Ovary (tissue), 9 donors: ENCODE data around the gene RNF123. TPM values are rescaled to one million over a fixed set of nuclear protein-coding genes. Genes with fewer than 3 reads are reported as not detected.
"Not testable (repeated sequence)": the region's sequence is repeated elsewhere in the genome, so short reads cannot be mapped to it uniquely, and the experiment has no call there.

Experiments
- DNase-seq, 5 donors: peaks; one replicate each; pipeline ENCODE4 v3.0.0-alpha.2; 2019 to 2020
- H3K27ac ChIP-seq, 2 donors: fragments of 200-600 bp; one replicate each; pipeline versions ENCODE4 v1.5.1 to v1.8.0; 2019 to 2022
- H3K27me3 ChIP-seq: fragments of 200-600 bp; one replicate; pipeline ENCODE4 v1.8.0; 2022
- H3K36me3 ChIP-seq: fragments of 200-600 bp; sonication (generic); one replicate; pipeline ENCODE4 v1.5.1; 2019
- H3K4me1 ChIP-seq: one replicate; pipeline ENCODE4 v1.8.1; 2013; ENCODE audit warnings: mild to moderate bottlenecking, moderate library complexity; ENCODE audit not compliant: insufficient read depth
- H3K4me3 ChIP-seq: fragments of 200-600 bp; sonication (generic); one replicate; pipeline ENCODE4 v1.5.1; 2017
- H3K9me3 ChIP-seq, 2 donors: fragments of 200-600 bp in 1 of 2; sonication (generic) in 1 of 2; one replicate each; pipeline versions ENCODE4 v1.5.1 to v1.8.1; 2013 to 2019; ENCODE audit warnings: mild to moderate bottlenecking in 1 of 2, moderate library complexity in 1 of 2
- EP300 ChIP-seq: sonication (generic); formaldehyde crosslinking; IDR thresholded peaks from one replicate; pipeline ENCODE4 v1.6.1; 2017; ENCODE audit warnings: antibody characterized with exemption
- POLR2A ChIP-seq: fragments of 450-650 bp; IDR thresholded peaks from one replicate; pipeline ENCODE4 v1.6.1; 2017; ENCODE audit warnings: antibody characterized with exemption, mild to moderate bottlenecking, moderate library complexity
- WGBS, 3 donors: extraction: QIAGEN DNeasy Blood & Tissue Kit in 1 of 3; methylation state at CpG; one replicate each; pipeline versions ENCODE4 v1.1.5 to v1.1.7; 2013 to 2017; 5-methylcytosine and 5-hydroxymethylcytosine counted together
- intact Hi-C, 4 donors: fragments of 100-400 bp; cut with DNase I; formaldehyde crosslinking; loops; one replicate each; pipeline versions ENCODE4 v1.11.0 to v1.15.1; 2022 to 2023
- polyA plus RNA-seq, 2 donors: library from polyadenylated mRNA; stranded (reverse); fragments of 200-250 nt in 1 of 2; fragments of 350-450 nt in 1 of 2; fragmentation: Illumina TruSeq in 1 of 2; extraction: RNeasy Lipid Tissue Mini Kit (QIAGEN cat#74804) in 1 of 2; gene quantifications; one replicate each; pipeline ENCODE4 v1.2.3, GENCODE V29; 2013 to 2014
- total RNA-seq, 7 donors: library from RNA; depleted of rRNA in 2 of 7; stranded (reverse); fragments of >200 nt in 2 of 7; fragmentation: NEBNext Ultra II Directional in 3 of 7; extraction: Animal tissue kit (Norgen Biotek cat#: 25700) in 3 of 7; gene quantifications; one replicate each; pipeline versions ENCODE4 v1.1.0 to v1.2.4, GENCODE V29; 2016 to 2023
- TF ChIP-seq, protein P1 (sequence below), 3 donors: fragments of 450-650 bp in 2 of 3; fragments of 200-600 bp in 1 of 3; IDR thresholded peaks; one replicate each; pipeline versions ENCODE4 v1.5.1 to v1.8.0; 2016 to 2022; ENCODE audit warnings: antibody characterized with exemption in 3 of 3, mild to moderate bottlenecking in 1 of 3
- donor health status: DM: no; HTN: no; CAD: no; lungs with moderate emphysema.
- donor health status: DM: no; HTN: no; CAD: no.
- donor health status: Bipolar disorder and iron deficiency.
- donor health status: DM: yes; HTN: yes; CAD: no.
- donor health status: DM: no; HTN: no; CAD: no.
- donor health status: DM: yes; HTN: yes; CAD: no.

The RNF123 gene
- total and polyA plus RNA-seq, 9 donors, result 15.9 to 37.6 (median 24.0) TPM

DNA sequence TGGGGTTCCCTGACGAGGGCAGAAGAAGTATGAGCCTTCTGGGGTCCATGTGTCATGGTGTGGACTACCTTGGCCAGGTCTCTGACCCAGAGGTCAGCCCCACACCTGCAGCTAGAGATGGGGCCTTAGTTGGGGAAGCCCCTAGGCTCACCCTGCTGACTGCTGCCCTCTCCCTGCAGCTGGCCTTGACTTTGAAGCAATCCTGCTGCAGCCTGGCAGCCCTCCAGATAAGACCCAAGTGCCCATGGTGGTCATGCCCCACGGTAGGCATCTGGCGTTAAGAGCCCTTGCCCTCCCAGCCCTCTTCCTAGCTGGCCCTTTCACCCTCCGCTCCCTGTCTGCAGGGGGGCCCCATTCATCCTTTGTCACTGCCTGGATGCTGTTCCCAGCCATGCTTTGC is 7.8 kb upstream of the RNF123 start:
- no peak for DNase-seq
- no peak overlapping the region for H3K27ac ChIP-seq
- intact Hi-C loops, result no loop called here
- no peaks in the 10 kb centered on the region for H3K9me3 ChIP-seq
- 63 to 80% (median 71%) methylated on average over 4 of the region's 4 CpGs for WGBS, 3 donors
- TF ChIP-seq EP300 (no peak), POLR2A (no peak)
- TF ChIP-seq, protein P1, sequence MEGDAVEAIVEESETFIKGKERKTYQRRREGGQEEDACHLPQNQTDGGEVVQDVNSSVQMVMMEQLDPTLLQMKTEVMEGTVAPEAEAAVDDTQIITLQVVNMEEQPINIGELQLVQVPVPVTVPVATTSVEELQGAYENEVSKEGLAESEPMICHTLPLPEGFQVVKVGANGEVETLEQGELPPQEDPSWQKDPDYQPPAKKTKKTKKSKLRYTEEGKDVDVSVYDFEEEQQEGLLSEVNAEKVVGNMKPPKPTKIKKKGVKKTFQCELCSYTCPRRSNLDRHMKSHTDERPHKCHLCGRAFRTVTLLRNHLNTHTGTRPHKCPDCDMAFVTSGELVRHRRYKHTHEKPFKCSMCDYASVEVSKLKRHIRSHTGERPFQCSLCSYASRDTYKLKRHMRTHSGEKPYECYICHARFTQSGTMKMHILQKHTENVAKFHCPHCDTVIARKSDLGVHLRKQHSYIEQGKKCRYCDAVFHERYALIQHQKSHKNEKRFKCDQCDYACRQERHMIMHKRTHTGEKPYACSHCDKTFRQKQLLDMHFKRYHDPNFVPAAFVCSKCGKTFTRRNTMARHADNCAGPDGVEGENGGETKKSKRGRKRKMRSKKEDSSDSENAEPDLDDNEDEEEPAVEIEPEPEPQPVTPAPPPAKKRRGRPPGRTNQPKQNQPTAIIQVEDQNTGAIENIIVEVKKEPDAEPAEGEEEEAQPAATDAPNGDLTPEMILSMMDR (IDR thresholded peaks at IDR 0.05), result no peak
- no peaks in the 10 kb centered on the region for H3K4me1 ChIP-seq
- no peaks in the 10 kb centered on the region for H3K27me3 ChIP-seq
- H3K36me3 ChIP-seq, result no peaks in the 10 kb centered on the region
- no peak overlapping the region for H3K4me3 ChIP-seq

DNA sequence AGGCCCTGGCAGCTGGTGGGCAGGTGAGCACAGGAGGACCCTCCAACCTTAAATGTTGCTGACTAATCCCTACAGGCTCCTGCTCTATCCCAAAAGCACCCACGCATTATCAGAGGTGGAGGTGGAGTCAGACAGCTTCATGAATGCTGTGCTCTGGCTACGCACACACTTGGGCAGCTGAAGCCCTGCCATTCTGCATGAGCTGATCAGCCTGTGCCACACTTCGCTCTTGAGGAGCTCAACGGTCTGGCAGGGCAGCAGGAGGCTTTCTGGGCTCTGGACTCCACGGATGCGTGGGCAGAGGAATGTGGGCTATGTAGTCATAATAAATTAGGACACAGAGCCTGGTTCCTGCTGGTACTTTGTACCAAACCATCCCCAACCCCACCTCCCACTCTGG is 6.2 kb upstream of the RNF123 start:
- no peak for DNase-seq
- Histone ChIP-seq H3K36me3 (no peaks in the 10 kb centered on the region), H3K4me1 (peaks cover 3% of the 10 kb centered on the region), H3K4me3 (no peak overlapping the region), H3K27me3 (no peaks in the 10 kb centered on the region), H3K9me3 (no peaks in the 10 kb centered on the region), H3K27ac (no peak overlapping the region)
- no peak for TF ChIP-seq POLR2A
- TF ChIP-seq, protein P1 (IDR thresholded peaks at IDR 0.05), result no peak
- no peak for TF ChIP-seq EP300
- 47 to 49% (median 48%) methylated on average over 6 of the region's 6 CpGs for WGBS, 3 donors
- intact Hi-C loops, result no loop called here

DNA sequence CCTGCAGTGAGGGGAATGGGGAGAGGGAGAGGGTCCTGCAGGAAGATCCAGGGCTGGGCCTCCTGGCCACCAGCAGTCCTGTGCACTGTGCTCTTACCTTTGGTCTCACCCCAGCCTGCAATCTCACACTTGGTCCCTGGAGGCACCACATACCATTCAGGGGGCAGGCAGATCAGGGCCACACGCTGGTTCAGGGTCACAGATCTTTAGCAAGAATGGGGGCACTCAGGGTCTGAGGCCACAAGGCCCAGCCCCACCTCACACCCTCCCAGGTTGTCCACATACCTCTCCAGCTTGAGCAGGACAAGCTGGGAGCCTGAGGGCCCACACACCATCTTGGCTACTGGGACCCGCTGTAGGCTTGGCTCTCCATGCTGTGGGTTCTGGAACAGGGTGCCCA is 4.9 kb upstream of the RNF123 start:
- H3K9me3 ChIP-seq, H3K27ac ChIP-seq, DNase-seq, intact Hi-C loops, H3K4me3 ChIP-seq, H3K27me3 ChIP-seq, H3K36me3 ChIP-seq, H3K4me1 ChIP-seq: not testable (repeated sequence)
- 76 to 90% (median 85%) methylated on average over 2 of the region's 2 CpGs for WGBS, 3 donors

DNA sequence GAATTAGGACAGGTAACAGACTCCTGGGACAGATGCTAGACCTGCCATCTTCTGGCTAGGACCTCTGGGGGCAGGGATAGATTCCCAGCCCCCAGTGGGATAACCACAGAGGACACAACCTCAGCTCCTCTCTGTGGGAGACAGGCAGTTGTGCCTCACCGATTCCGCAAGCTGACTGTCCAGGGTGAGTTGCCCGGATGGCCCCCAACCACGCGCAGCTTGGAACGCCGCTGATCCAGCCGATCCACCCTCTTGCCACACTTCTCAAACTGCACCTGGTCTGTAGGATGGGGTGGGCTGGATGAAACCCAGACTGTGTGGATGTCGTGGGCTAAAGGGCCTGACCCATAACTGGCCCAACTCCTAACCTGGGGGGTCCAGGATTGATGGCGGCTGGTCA is 4.3 kb upstream of the RNF123 start:
- intact Hi-C loops, DNase-seq, H3K4me3 ChIP-seq, H3K27me3 ChIP-seq, H3K9me3 ChIP-seq, H3K36me3 ChIP-seq, H3K4me1 ChIP-seq, H3K27ac ChIP-seq: not testable (repeated sequence)
- WGBS, 3 donors, result 88 to 94% (median 92%) methylated on average over 10 of the region's 10 CpGs

DNA sequence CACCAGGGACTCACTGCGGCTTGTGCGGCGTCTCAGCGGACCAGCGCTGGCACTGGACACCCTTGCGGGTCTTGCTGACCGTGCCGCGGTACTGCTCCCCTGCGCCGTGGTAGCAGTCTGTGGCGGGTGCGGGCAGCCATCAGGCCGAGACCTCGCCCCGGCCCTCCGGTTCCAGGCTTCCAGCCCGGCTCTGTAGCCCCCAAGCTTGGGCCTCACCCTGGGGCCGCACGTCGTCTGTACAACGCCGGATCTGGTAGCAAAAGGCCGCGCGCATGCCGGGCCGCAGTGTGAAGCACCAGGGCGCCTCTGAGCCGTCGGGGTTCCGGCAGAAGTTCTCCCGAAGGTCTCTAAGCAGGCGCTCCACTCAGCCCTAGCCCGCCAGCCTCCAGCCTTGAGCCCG is 3.5 kb upstream of the RNF123 start:
- H3K4me3 ChIP-seq, H3K36me3 ChIP-seq, H3K4me1 ChIP-seq, H3K27ac ChIP-seq, DNase-seq, intact Hi-C loops, H3K9me3 ChIP-seq, H3K27me3 ChIP-seq: not testable (repeated sequence)
- WGBS, 3 donors, result 9 to 20% (median 19%) methylated on average over 19 to 32 of the region's 36 CpGs

DNA sequence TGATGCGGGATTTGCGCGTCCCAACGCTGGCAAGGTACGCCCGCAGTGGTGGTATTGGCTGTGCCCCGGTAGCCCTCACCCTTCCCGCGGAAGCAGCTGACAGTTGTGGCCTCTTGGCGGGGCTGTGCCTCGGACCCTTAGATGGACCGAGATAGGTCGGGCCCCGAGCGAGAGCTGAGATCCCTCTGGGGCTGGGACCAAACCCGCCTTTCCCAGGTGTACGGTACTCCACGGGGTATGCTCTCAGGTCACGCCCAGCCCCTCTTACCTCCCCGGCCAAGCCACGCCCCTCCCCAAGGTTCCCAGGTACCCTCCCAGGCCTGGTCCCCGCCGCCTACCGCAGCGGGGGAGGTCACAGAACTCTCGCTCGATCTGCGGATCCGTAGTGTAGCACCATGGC is 3.0 kb upstream of the RNF123 start:
- peak in 1 of 5 donors; percentile 46 for DNase-seq
- H3K4me1 ChIP-seq, H3K36me3 ChIP-seq, intact Hi-C loops, H3K27ac ChIP-seq, H3K4me3 ChIP-seq, H3K27me3 ChIP-seq, H3K9me3 ChIP-seq: not testable (repeated sequence)
- 2 to 4% (median 3%) methylated on average over 14 to 26 of the region's 29 CpGs for WGBS, 3 donors

DNA sequence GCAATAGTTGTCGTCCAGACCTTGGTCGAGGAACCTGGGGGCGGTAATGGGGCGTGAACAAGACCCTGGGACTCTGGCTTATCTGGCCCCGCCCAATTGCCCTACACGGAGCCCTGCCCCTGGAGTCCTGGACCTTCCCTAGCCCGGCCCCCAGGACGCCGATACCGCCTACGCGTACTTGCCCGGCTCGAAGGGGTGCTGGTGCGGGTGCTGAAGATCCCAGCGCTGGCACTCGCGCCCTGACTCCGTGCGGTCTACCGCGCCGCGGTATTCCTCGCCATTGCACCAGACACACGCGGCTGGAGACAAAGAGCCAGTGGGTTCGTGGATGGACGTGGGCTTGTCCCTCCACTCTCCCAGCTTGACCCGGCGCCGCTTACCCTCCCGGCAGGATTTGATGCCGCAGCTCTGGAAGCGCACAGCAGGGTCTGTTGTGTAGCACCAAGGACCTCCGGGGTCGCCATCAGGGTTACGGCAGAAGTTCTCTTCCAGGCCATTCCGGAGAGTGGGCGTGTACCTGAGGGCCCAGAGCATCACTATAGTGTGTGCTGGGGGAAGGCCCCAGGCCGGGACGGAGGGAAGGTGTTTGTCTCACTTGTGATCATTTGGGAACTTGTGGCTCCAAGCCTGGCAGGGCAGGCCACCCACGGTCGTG is 2.5 kb upstream of the RNF123 start:
- H3K9me3 ChIP-seq, H3K4me1 ChIP-seq, intact Hi-C loops, H3K4me3 ChIP-seq, H3K36me3 ChIP-seq, H3K27ac ChIP-seq, H3K27me3 ChIP-seq: not testable (repeated sequence)
- peak in 4 of 5 donors; percentile 44 to 69 (median 54) for DNase-seq
- 10 to 15% (median 14%) methylated on average over 14 to 44 of the region's 44 CpGs for WGBS, 3 donors

DNA sequence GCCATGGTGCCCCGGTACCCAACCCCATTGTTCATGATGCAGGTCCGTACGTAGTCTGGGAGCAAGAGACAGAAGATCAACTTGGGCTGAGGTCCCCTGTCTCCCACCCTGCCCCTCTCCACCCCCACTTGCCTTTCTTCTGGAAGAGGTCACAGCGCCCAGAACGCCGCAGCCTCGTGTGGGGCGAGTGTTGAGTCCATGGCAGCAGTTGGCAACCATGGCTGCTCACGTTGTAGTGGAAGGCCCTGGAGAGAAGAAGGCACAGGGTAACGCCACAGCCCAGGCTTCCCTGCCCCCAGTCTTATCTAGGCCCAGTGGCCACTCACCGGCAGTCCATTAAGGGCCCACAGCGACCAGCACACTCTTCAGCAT is 1.9 kb upstream of the RNF123 start:
- H3K4me1 ChIP-seq, intact Hi-C loops, H3K9me3 ChIP-seq, H3K36me3 ChIP-seq, H3K27me3 ChIP-seq, H3K4me3 ChIP-seq, DNase-seq, H3K27ac ChIP-seq: not testable (repeated sequence)
- 85 to 93% (median 91%) methylated on average over 12 of the region's 12 CpGs for WGBS, 3 donors

DNA sequence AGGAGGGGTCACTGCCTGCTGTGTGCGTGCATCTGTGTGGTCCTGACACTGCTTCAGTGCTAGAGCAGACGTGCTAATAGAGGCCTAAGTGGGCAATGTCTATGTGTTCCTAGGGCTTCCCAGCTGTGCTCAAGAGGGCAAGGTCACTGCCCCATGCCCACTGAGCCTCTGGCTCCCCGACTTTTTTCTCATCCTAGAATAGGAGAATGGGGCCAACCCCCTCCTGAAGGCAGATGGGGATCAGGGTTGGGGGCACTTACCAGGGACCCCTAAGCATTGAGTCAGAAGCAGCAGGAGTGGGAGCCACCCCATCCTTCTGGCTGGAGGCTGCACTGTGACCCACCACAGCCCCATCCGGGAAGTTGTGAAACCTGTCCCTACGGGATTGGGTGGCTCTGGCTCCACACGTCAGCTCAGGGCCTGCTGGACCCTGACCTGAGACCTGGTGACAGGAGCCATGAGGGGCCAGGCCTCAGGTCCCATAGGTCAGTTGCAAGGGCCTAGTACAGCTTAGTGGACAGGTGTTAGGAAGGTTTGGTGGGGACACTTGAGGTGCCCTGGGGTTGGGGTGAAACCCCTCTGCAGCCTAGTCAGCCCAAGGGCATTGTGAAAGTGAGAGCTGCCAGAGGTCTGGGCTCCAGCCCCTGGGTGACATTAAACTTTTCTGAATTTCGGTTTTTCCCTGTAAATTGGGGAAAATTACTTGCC is 865 bp upstream of the RNF123 start:
- H3K9me3 ChIP-seq, H3K4me1 ChIP-seq, intact Hi-C loops, H3K36me3 ChIP-seq, DNase-seq, H3K27me3 ChIP-seq: not testable (repeated sequence)
- peak overlapping the region; percentile 61 for H3K4me3 ChIP-seq
- peak overlapping the region in 1 of 2 donors; percentile 61 for H3K27ac ChIP-seq
- WGBS, 3 donors, result 65 to 75% (median 69%) methylated on average over 7 of the region's 7 CpGs
